ENCODE results near the gene LRRIQ1.

GRCh38 chr12:85283560-85283959 is 247.4 kb downstream of the LRRIQ1 start:
- TF ChIP-seq, protein P1, sequence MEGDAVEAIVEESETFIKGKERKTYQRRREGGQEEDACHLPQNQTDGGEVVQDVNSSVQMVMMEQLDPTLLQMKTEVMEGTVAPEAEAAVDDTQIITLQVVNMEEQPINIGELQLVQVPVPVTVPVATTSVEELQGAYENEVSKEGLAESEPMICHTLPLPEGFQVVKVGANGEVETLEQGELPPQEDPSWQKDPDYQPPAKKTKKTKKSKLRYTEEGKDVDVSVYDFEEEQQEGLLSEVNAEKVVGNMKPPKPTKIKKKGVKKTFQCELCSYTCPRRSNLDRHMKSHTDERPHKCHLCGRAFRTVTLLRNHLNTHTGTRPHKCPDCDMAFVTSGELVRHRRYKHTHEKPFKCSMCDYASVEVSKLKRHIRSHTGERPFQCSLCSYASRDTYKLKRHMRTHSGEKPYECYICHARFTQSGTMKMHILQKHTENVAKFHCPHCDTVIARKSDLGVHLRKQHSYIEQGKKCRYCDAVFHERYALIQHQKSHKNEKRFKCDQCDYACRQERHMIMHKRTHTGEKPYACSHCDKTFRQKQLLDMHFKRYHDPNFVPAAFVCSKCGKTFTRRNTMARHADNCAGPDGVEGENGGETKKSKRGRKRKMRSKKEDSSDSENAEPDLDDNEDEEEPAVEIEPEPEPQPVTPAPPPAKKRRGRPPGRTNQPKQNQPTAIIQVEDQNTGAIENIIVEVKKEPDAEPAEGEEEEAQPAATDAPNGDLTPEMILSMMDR (IDR thresholded peaks at IDR 0.05) = no peak
- no peak for TF ChIP-seq POLR2A (IDR thresholded peaks at IDR 0.05)

All from thyroid gland (tissue), 4 donors.